MV-4-11 (cell line): ENCODE data around the gene HYPK.
"Not testable (repeated sequence)": the region's sequence is repeated elsewhere in the genome, so short reads cannot be mapped to it uniquely, and the experiment has no call there.

Source experiments
- DNase-seq: peaks from one replicate; lab custom pipeline; 2025; lab: John Stamatoyannopoulos, UW

Gene HYPK

GRCh38 chr15:43795997-43796396 is 4.4 kb upstream of the HYPK start:
- no peak for DNase-seq

- DNase-seq: no peak
These were observed 3.8 kb upstream of the HYPK start for GRCh38 chr15:43796566-43796965.

GRCh38 chr15:43799209-43799944 is 1.0 kb upstream of the HYPK start:
- no peak for DNase-seq

DNA sequence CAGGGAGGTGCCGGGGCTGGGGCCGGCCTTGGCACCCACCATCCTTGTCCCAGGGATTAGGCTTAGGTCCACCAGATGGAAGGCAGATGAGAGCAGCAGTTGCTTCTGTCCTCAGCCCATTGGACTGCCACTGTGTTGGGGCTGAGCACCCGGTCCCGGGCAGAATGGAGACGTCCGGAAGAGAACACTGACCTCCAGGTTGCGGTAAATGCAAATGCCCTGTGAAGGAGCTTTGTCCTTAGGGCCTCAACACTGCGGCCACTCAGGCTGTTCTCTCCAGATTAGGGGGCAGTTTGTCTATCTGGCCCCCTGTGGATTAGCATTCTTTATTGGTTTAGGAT is 484 bp upstream of the HYPK start, which contains the start of gene SERINC4:
TSS of gene SERINC4 (minus strand) at position 276 of the 341 bp plus-strand sequence. CDS start at position 42, 234 bp downstream.
- no peak for DNase-seq

DNA sequence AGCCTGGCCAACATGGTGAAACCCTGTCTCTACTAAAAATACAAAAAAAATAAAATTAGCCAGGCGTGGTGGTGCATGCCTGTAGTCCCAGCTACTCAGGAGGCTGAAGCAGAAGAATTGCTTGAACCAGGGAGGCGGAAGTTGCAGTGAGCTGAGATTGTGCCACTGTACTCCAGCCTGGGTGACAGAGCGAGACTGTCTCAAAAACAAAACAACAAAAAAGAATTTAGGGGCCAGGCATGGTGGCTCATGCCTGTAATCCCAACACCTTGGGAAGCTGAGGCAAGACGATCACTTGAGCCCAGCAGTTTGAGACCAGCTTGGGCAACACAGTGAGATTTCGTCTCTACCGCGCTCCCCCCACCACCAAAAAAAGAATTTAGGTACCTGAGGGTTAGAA is 2.3 kb downstream of the HYPK start:
- not testable (repeated sequence) for DNase-seq

- DNase-seq: no peak
These were observed 8.1 kb downstream of the HYPK start for GRCh38 chr15:43808435-43808950.

DNA sequence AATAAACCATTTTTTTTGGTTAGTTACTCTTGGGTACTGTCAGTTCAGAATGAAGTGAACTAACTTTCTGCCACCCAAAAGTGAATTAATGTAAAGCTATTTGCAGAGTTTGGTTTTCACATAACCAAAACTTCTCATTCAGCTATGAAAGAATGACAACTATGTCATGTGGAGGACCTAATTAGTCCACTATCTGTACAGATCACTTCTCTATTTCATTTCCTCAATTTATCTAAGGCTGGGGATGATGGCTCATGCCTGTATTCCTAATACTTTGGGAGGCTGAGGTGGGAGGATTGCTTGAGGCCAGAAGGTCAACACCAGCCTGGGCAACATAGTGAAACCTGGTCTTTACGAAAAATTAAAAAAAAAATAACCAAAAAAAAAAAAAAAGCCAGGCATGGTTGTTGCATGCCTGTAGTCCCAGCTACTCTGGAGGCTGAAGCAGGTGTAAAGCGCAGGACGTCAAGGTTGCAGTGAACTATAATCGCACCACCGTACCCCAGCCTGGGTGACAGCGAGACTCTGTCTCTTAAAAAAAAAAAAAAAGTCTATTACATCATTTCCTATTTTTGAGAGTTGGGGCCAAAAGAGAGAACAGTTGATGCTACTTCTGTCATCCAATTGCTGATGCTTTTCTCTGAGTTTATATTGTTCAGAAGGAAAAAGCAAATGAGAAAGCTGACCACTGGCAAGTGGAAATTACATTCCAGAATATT is 8.7 kb downstream of the HYPK start:
- peak; percentile 91 for DNase-seq

GRCh38 chr15:43815064-43815463 is 14.7 kb downstream of the HYPK start:
- not testable (repeated sequence) for DNase-seq

GRCh38 chr15:43821505-43821904 is 21.1 kb downstream of the HYPK start:
- DNase-seq: no peak

DNA sequence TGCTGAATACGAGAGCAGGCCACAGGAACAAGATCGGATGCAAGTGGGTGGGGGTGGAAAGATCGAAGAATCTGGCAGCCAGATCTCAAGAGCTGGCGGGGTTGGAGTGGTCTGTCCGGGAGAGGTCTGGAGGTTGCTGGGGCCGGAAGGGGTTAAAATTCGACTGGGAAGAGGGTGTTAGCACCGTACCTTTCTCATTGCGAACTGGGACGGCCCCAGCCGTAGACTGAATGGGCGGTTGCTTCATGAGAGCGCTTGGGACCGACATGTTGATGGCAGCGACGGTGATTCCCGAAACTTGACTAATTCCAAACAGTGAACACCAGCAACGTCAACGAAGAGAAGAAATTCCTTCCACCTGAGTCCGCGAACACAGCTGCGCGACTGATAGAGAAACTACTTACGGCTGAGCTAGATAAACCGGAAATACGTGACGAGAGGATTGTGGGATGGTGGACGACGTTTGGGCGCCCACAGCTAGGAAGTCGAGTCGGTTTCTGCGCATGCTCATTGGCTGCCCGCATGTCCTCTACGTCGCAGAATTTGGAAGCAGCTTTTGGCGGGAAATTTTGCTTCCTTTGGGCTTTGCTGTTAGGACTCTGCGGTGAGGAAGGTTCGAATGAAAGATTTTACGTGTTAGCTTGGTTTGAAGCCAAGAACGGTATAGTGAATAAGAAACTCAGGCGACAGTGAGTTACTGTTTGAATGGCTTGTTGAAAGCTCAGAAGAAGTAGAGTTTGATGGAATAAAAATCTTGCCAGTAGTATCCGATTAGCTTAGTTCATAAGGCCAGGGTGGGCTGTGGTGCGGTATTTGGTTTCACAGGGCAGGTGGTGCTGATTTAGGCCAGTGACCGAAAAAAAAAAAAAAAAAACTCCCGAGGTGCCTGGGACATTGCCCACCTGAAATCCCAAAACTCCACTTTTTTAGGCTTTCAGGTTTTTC is 24.2 kb downstream of the HYPK start, which contains the start of gene MFAP1:
TSS of gene MFAP1 (minus strand) at position 389 of the 945 bp plus-strand sequence. CDS start at position 268, 121 bp downstream.
- peak; percentile 98 for DNase-seq

- DNase-seq: not testable (repeated sequence)
These were observed 24.9 kb downstream of the HYPK start for GRCh38 chr15:43825305-43825704.

DNA sequence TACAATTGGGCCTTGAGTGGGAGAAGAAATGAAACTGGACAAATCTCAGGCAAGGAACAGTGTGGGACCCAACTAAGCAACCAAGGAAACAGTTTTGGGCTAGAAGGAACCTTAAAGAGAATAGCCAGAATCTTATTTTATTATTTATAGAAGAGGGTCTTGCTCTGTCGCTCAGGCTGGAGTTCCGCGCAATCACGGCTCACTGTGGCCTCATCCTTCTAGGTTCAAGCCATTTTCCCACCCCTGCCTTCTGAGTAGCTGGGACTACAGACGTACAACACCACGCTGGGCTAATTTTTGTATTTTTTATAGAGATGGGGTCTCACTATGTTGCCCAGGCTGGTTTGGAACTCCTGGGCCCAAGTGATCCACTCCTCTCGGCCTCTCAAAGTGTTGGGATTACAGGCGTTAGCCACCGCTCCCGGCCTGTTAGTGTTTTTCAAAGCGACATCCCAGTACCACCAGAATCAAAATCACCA is 25.7 kb downstream of the HYPK start:
- DNase-seq: no peak

DNA sequence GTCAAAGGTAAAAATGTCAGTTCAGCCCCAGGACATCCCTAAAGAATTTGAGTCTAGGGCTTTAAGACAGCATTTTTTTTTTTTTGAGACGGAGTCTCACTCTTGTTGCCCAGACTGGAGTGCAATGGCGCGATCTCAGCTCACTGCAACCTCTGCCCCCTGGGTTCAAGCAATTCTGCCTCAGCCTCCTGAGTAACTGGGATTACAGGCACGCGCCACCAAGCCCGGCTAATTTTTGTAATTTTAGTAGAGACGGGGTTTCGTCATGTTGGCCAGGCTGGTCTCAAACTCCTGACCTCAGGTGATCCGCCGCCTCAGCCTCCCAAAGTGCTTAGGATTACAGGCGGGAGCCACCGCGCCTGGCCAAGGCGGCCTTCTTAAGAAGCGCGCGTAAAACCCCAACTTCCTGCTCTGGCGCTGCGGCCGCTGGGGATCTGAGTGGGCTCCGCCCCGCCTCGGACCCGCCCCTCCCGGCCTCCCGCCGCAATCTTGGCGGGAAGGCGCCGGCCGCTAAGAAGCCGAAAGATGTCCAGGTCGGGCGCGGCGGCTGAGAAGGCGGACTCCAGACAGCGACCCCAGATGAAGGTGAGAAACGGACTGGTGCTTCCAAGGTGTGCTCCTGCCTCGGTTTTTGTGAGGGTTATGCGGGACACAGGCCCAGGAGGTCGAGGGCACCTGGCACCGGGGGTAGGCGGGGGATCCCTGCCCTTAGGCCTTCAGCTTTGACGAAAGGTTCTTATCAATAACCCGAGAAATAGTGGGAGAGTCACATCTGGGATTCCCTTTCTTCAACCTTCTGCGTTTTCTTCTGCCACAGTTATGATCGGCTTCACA is 26.3 kb downstream of the HYPK start, which contains the start of gene WDR76:
TSS of gene WDR76 (plus strand) at position 495 of the 834 bp plus-strand sequence. CDS start at position 526, 31 bp downstream.
- peak; percentile 89 for DNase-seq

DNA sequence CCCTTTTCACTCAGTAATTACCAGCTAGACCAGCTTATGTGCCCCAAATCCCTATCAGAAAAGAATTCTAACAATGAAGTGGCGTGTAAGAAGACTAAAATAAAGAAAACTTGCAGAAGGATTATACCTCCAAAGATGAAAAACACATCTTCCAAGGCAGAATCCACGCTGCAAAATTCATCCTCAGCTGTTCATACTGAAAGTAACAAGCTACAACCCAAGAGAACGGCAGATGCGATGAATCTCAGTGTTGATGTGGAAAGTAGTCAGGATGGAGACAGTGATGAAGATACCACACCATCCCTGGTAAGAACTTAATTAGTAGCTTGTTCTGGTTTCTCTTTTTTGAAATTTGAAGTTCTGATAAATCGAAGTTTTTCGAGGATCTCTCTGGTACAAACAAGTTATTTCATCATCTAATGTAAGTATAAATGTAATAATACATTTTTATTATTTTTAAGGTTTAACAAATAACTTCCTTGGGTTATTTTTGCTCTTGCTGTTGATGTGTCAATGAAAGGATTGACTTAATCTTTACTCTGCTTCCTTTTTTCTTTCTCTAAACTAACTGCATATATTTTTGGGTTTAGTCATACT is 27.8 kb downstream of the HYPK start:
- peak; percentile 11 for DNase-seq

DNA sequence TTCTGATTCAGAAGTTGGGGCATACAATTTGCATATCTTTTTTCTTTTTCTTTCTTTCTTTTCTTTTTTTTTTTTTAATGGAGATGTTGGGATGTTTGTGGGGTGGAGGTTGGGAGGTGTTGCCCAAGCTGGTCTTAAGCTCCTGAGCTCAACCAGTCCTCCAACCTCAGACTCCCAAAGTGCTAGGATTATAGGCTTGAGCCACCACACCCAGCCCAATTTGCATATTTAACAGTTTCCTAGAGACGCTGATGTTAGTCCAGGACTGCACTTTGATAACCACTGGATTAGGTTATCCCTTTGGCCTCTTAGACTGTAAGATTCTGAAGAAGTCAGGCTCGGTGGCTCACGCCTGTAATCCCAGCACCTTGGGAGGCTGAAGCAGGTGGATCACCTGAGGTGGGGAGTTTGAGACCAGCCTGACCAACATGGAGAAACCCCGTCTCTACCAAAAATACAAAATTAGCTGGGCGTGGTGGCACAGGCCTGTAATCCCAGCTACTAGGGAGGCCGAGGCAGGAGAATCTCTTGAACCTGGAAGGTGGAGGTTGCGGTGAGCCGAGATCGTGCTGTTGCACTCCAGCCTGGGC is 29.6 kb downstream of the HYPK start:
- not testable (repeated sequence) for DNase-seq

GRCh38 chr15:43830691-43831275 is 30.4 kb downstream of the HYPK start:
- DNase-seq: not testable (repeated sequence)

- DNase-seq: not testable (repeated sequence)
These were observed 31.2 kb downstream of the HYPK start for GRCh38 chr15:43831519-43832052.

GRCh38 chr15:43832485-43832884 is 32.1 kb downstream of the HYPK start:
- DNase-seq: not testable (repeated sequence)

DNA sequence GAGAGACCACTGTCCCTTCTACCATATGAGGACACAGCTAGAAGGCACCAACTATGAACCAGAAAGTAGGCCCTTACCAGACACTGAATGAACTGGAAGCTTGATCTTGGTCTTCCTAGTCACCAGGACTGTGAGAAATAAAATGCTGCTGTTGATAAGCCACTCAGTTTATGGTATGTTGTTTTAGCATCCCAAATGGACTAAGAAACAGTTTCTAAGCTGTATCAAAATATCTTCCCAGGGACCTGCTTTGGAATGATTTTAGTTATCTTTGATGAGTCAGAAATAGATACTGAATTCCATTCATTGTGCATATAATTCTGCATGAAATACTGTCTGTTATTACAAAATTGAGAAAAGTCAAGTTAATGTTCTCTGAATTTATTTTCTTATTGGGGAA is 45.0 kb downstream of the HYPK start:
- no peak for DNase-seq
